ENCODE results near the gene WNT2B.

GRCh38 chr1:112563341-112563740, 54.6 kb downstream of the WNT2B start:
- TF ChIP-seq POLR2A (IDR thresholded peaks at IDR 0.05) (no peak), CTCF (IDR thresholded peaks at IDR 0.05 in 4 of 5, conservative IDR thresholded peaks at IDR 0.05 in 1 of 5) (no peak)

Data from gastrocnemius medialis (tissue), 4 donors.